ENCODE results near the gene SDC1.
A peak's percentile ranks its signal among the peaks of the same experiment; 100 is the strongest.

SDC1 gene

GRCh38 chr2:20229322-20230113 lies 4.6 kb upstream of the SDC1 start:
- no peak for DNase-seq (ENCODE audit: low read depth in 2 of 2)

- DNase-seq (ENCODE audit: low read depth in 2 of 2) = no peak
Observed at GRCh38 chr2:20227894-20228505, 3.1 kb upstream of the SDC1 start.

GRCh38 chr2:20226152-20226545 lies 1.2 kb upstream of the SDC1 start:
- no peak for DNase-seq (ENCODE audit: low read depth in 2 of 2)

- DNase-seq (ENCODE audit: low read depth in 2 of 2) = peak; percentile 11 to 44
Observed at GRCh38 chr2:20225294-20226151, 593 bp upstream of the SDC1 start.

- DNase-seq (ENCODE audit: low read depth in 2 of 2) = no peak
Observed at GRCh38 chr2:20224164-20224715, 690 bp downstream of the SDC1 start.

- no peak for DNase-seq (ENCODE audit: low read depth in 2 of 2)
Observed at GRCh38 chr2:20223407-20224163, 1.3 kb downstream of the SDC1 start.

- DNase-seq (ENCODE audit: low read depth in 2 of 2) = no peak
Observed at GRCh38 chr2:20222769-20223406, 2.0 kb downstream of the SDC1 start.

- no peak for DNase-seq (ENCODE audit: low read depth in 2 of 2)
Observed at GRCh38 chr2:20222014-20222768, 2.7 kb downstream of the SDC1 start.

GRCh38 chr2:20221555-20221973 lies 3.4 kb downstream of the SDC1 start:
- no peak for DNase-seq (ENCODE audit: low read depth in 2 of 2)

GRCh38 chr2:20220806-20221554 lies 4.0 kb downstream of the SDC1 start:
- no peak for DNase-seq (ENCODE audit: low read depth in 2 of 2)

- DNase-seq (ENCODE audit: low read depth in 2 of 2) = no peak
Observed at GRCh38 chr2:20219763-20220380, 5.1 kb downstream of the SDC1 start.

GRCh38 chr2:20218331-20219320 lies 6.3 kb downstream of the SDC1 start:
- DNase-seq (ENCODE audit: low read depth in 2 of 2) = no peak

- DNase-seq (ENCODE audit: low read depth in 2 of 2) = no peak
Observed at GRCh38 chr2:20217041-20217970, 7.6 kb downstream of the SDC1 start.

- no peak for DNase-seq (ENCODE audit: low read depth in 2 of 2)
Observed at GRCh38 chr2:20216130-20217025, 8.6 kb downstream of the SDC1 start.

GRCh38 chr2:20215183-20216040 lies 9.5 kb downstream of the SDC1 start:
- no peak for DNase-seq (ENCODE audit: low read depth in 2 of 2)

All from activated CD4-positive, alpha-beta T cell treated with anti-CD3 and anti-CD28 coated beads for 24 hours (primary cell).